ENCODE data around the gene VPS8. TPM values are rescaled to one million over a fixed set of nuclear protein-coding genes. Genes with fewer than 3 reads are reported as not detected.

The VPS8 gene
- total and polyA plus RNA-seq, 2 of the 13 experiments (the other 11 are each of a cell fraction or from before 2014, with no cell fraction given) = 14.2 to 35.1 TPM

DNA sequence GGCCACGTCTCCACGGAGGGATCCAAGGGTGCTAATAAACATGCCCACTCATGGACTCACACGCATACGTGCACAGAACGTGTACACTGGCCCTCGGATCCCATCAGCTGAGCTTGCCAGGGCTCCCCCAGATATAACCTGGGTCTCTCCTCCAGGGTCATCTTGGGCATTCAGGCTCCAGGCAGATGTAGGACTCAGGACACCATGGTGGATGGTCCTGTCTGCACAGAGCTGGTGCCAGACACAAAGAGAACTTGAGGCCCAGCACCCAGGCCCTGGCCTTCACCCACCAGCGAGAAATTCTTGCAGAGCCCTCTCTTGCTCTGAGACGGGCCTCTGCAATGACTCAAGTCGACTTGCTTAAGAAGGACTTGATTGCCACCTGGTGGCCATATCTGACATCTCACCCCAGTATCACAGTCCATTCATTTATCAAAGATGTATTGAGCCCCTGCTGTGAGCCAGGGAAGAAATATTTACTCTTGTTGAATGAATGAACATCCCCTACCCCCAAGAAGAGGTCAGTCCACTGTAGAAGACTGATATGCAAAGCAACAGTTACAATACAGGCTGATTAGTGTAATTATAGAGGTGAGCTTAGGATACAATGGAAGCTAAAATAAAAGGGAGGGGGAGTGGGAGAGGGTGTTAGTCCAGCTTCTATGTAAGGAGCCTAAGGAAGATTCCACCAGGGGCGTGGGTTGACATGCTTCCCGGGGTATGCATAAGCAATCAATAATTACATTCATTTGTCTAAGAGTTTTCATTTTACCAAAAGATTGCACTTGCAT lies 34.2 kb upstream of the VPS8 start:
- Histone ChIP-seq H4K20me1 (ENCODE audit: insufficient read depth, low read length) (0 out of 2 replicates have a peak, but pooled peaks cover 2% of the 10 kb centered on the region), H3K9ac (ENCODE audit: insufficient read depth, low read depth, low read length) (no peak overlapping the region), H3K4me2 (ENCODE audit: low read depth, low read length) (no peak overlapping the region), H3K4me3 (replicated peaks in 1 of 3; ENCODE audit: insufficient read depth in 1 of 3, low read depth in 2 of 3, low read length in 3 of 3) (no peak overlapping the region), H3K79me2 (ENCODE audit: insufficient read depth, low read length) (no peaks in the 10 kb centered on the region), H2AFZ (ENCODE audit: low read length) (no peak overlapping the region), H3K4me1 (ENCODE audit: insufficient read depth, low read length) (peaks cover 5% of the 10 kb centered on the region; the same call in 1 of the 2 replicates), H3K9me3 (ENCODE audit: low read length) (no peaks in the 10 kb centered on the region), H3K27me3 (ENCODE audit: control insufficient read depth in 1 of 2, insufficient read depth in 2 of 2, low read length in 2 of 2) (peaks cover 3 to 36% of the 10 kb centered on the region in 2 experiments), H3K27ac (ENCODE audit: extremely low read length, insufficient read depth, low read length) (no peak overlapping the region), H3K36me3 (replicated peaks in 1 of 2; ENCODE audit: control insufficient read depth in 1 of 2, insufficient read depth in 2 of 2, low read length in 2 of 2) (no peaks in the 10 kb centered on the region)
- intact Hi-C loops (cut with micrococcal nuclease; ENCODE audit: unreplicated experiment) = loop anchor here (1.0 to 5.0 kb wide), 2 partner anchors 85 to 216 kb away; partner anchors contain the start of gene EPHB3
- peak; percentile 86 for ATAC-seq
- in situ Hi-C loops (cut with HindIII; ENCODE audit: extremely low pct_ligation_motif_present, low pct_unique_long_range_greater_than_20kb) = no loop called here
- peak; percentile 71 for FAIRE-seq
- 10% methylated on average over 11 of the region's 11 CpGs for WGBS (ENCODE audit: low lambda C conversion rate)
- ChIA-PET POLR2A (no interaction called here), CTCF (ENCODE audit: low intra/inter-chr PET ratio, low total read pairs) (interaction anchor here (1.1 kb wide), 1 partner anchor 234 kb away, joined by 5 read pairs; no protein-coding TSS in a partner anchor)
- BruUV-seq (replicated peaks) = no TSS peak
- peak; percentile 83 for DNase-seq (ENCODE audit: low spot score)
- TF ChIP-seq FOXC1 (CRISPR knock-in tag; IDR thresholded peaks at IDR 0.05; ENCODE audit: borderline replicate concordance) (no peak), SMC3 (IDR thresholded peaks at IDR 0.05; ENCODE audit: low read length) (peak; percentile 85), NFATC3 (CRISPR knock-in tag; IDR thresholded peaks at IDR 0.05) (no peak)
- TF ChIP-seq, protein P1, sequence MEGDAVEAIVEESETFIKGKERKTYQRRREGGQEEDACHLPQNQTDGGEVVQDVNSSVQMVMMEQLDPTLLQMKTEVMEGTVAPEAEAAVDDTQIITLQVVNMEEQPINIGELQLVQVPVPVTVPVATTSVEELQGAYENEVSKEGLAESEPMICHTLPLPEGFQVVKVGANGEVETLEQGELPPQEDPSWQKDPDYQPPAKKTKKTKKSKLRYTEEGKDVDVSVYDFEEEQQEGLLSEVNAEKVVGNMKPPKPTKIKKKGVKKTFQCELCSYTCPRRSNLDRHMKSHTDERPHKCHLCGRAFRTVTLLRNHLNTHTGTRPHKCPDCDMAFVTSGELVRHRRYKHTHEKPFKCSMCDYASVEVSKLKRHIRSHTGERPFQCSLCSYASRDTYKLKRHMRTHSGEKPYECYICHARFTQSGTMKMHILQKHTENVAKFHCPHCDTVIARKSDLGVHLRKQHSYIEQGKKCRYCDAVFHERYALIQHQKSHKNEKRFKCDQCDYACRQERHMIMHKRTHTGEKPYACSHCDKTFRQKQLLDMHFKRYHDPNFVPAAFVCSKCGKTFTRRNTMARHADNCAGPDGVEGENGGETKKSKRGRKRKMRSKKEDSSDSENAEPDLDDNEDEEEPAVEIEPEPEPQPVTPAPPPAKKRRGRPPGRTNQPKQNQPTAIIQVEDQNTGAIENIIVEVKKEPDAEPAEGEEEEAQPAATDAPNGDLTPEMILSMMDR (CRISPR knock-in tag; IDR thresholded peaks at IDR 0.05) = peak; percentile 85
- TF ChIP-seq, protein P2, sequence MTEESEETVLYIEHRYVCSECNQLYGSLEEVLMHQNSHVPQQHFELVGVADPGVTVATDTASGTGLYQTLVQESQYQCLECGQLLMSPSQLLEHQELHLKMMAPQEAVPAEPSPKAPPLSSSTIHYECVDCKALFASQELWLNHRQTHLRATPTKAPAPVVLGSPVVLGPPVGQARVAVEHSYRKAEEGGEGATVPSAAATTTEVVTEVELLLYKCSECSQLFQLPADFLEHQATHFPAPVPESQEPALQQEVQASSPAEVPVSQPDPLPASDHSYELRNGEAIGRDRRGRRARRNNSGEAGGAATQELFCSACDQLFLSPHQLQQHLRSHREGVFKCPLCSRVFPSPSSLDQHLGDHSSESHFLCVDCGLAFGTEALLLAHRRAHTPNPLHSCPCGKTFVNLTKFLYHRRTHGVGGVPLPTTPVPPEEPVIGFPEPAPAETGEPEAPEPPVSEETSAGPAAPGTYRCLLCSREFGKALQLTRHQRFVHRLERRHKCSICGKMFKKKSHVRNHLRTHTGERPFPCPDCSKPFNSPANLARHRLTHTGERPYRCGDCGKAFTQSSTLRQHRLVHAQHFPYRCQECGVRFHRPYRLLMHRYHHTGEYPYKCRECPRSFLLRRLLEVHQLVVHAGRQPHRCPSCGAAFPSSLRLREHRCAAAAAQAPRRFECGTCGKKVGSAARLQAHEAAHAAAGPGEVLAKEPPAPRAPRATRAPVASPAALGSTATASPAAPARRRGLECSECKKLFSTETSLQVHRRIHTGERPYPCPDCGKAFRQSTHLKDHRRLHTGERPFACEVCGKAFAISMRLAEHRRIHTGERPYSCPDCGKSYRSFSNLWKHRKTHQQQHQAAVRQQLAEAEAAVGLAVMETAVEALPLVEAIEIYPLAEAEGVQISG (CRISPR knock-in tag; IDR thresholded peaks at IDR 0.05) = no peak
- TF ChIP-seq, protein P3, sequence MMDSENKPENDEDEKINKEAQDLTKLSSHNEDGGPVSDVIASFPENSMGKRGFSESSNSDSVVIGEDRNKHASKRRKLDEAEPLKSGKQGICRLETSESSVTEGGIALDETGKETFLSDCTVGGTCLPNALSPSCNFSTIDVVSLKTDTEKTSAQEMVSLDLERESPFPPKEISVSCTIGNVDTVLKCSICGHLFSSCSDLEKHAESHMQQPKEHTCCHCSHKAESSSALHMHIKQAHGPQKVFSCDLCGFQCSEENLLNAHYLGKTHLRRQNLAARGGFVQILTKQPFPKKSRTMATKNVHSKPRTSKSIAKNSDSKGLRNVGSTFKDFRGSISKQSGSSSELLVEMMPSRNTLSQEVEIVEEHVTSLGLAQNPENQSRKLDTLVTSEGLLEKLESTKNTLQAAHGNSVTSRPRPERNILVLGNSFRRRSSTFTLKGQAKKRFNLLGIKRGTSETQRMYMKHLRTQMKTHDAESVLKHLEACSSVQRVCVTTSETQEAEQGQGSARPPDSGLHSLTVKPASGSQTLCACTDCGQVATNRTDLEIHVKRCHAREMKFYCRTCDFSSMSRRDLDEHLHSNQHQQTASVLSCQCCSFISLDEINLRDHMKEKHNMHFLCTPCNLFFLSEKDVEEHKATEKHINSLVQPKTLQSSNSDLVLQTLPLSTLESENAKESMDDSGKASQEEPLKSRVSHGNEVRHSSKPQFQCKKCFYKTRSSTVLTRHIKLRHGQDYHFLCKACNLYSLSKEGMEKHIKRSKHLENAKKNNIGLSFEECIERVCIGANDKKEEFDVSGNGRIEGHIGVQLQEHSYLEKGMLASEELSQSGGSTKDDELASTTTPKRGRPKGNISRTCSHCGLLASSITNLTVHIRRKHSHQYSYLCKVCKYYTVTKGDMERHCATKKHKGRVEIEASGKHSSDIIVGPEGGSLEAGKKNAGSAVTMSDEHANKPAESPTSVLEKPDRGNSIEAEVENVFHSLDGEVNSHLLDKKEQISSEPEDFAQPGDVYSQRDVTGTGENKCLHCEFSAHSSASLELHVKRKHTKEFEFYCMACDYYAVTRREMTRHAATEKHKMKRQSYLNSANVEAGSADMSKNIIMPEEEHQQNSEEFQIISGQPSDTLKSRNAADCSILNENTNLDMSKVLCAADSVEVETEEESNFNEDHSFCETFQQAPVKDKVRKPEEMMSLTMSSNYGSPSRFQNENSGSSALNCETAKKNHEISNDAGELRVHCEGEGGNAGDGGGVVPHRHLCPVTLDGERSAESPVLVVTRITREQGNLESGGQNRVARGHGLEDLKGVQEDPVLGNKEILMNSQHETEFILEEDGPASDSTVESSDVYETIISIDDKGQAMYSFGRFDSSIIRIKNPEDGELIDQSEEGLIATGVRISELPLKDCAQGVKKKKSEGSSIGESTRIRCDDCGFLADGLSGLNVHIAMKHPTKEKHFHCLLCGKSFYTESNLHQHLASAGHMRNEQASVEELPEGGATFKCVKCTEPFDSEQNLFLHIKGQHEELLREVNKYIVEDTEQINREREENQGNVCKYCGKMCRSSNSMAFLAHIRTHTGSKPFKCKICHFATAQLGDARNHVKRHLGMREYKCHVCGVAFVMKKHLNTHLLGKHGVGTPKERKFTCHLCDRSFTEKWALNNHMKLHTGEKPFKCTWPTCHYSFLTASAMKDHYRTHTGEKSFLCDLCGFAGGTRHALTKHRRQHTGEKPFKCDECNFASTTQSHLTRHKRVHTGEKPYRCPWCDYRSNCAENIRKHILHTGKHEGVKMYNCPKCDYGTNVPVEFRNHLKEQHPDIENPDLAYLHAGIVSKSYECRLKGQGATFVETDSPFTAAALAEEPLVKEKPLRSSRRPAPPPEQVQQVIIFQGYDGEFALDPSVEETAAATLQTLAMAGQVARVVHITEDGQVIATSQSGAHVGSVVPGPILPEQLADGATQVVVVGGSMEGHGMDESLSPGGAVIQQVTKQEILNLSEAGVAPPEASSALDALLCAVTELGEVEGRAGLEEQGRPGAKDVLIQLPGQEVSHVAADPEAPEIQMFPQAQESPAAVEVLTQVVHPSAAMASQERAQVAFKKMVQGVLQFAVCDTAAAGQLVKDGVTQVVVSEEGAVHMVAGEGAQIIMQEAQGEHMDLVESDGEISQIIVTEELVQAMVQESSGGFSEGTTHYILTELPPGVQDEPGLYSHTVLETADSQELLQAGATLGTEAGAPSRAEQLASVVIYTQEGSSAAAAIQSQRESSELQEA (CRISPR knock-in tag; IDR thresholded peaks at IDR 0.05; ENCODE audit: not compliant biosample characterization) = peak; percentile 39
- TF ChIP-seq, protein P4, sequence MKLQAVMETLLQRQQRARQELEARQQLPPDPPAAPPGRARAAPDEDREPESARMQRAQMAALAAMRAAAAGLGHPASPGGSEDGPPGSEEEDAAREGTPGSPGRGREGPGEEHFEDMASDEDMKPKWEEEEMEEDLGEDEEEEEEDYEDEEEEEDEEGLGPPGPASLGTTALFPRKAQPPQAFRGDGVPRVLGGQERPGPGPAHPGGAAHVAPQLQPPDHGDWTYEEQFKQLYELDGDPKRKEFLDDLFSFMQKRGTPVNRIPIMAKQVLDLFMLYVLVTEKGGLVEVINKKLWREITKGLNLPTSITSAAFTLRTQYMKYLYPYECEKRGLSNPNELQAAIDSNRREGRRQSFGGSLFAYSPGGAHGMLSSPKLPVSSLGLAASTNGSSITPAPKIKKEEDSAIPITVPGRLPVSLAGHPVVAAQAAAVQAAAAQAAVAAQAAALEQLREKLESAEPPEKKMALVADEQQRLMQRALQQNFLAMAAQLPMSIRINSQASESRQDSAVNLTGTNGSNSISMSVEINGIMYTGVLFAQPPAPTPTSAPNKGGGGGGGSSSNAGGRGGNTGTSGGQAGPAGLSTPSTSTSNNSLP (IDR thresholded peaks at IDR 0.05; ENCODE audit: low read depth, low read length) = peak; percentile 59; the same call in 1 of the 2 replicates

All from HepG2 (cell line).